Stimulated activated CD4-positive, alpha-beta T cell treated with anti-CD3 and anti-CD28 coated beads, TNF-alpha, amount 100 ng/mL, for 4 hours (primary cell): ENCODE data around the gene SMG6.
"Not testable (repeated sequence)": the region's sequence is repeated elsewhere in the genome, so short reads cannot be mapped to it uniquely, and the experiment has no call there.

ENCODE experiments used
- DNase-seq, 3 experiments: peaks; one replicate each; pipeline ENCODE4 v3.0.0-alpha.2; 2020; ENCODE audit warnings: low read depth in 3 of 3

The SMG6 gene

DNA sequence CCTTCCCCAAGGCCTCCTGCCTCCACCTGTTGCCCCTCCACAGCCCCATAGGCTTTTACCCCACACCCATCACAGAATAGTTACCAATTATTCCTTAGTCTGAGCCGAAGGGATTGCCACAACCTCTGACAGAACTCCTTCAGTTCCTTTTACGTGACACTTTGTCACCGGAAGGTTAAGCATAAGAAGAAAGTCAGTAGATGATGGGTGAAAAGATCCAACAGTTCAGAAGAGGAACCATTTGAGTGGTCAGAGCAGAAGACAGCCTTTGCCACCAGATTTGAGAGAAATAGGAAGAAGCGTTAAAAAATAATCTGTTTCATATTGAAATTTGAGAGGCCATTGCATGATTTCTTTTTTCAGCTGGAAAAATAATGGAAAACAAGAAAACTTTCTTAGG, 1.3 kb upstream of the SMG6 start:
- no peak for DNase-seq

DNA sequence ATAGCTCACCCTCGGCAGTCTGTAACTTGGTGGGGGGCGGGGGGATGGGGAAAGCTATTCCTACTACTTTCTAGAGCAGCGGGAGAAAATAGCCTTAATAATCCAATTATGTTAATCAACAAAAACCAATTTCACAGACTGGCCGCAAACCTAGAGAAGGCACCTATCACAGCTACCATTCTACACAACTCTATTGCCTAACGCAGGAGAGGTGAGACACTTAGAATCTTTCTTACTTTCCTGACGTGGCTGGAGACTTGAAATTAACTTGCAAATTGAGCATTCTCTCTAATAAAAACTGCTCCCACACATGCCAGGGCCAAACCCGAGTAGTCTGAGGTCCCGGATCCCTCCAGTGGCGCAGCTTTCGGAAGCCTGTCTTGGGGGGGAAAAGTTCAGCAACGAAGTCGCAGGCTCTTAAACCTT, 794 bp downstream of the SMG6 start:
- no peak for DNase-seq

DNA sequence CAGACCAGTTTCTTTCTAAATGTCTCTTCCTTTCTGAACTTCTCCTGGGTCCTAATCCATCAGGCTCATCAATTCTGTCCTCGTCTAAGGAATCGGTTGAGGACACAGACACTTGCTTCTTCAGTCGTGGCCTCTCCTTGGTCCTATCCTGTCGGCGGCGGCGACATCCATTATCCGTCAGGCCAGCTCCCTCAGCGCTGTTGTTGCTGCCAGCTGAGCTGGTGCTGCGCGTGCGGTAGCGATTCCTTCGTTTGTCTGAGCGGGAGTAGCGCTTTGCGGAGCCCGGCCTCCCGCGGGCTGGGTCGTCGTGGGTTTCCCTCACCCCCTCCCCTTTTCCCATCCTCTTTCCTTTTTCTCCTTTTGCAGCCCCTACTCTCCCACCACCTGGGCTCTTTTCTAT, 3.8 kb downstream of the SMG6 start:
- DNase-seq: no peak

DNA sequence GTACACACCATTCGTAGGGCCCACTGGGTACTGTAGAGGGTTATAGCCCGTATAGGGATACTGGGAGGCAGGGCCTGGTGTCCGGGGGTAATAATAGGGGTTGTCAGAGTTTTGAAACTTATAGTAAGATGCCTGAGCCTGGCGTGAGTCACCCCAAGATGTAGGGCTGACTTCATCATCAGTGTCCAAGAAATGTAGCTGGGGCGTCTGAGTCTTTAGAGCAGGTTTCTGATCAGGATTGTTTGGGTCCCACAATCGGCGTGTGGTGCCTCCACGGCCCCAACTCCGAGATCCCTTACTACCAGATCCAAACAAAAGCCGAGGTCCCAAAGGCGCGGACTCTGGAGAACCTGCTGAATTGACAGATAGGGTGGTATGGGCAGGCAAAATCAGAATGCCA, 4.4 kb downstream of the SMG6 start:
- DNase-seq: no peak

DNA sequence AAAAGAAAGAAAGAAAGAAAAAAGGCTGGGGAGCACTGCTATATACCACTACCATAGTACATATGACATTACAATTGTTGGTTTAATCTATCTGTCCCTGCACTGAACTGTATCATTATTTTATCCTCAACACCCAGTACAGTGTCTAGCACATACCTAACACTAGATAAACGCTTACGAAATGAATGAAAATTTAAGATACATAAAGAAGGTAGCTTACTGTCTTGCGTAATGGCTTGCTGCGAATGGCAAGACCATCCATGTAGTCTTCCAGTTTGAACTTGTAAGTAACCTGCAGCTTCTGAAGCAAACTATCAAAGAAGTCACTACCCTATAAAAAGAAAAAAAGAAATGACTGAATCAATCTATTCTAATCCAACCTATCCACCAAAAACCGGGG, 6.6 kb downstream of the SMG6 start:
- DNase-seq: no peak

DNA sequence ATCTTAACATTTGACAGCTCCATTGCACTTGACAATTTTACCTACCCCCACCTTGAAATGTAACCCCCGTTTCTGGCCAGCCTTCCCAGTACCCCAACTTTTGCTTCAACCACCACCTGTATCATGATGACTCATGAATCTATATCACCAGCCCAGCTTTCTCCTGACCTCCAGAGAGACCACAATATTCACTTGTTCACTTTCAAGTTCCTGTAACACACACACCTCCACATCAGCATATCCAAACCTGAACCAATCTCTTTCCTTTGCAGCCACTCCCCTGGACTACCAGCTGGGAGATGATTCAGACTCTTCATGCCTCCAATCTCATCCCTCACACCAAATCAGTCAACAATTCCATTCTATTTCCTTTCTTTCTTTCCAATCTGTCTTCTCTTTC, 8.0 kb downstream of the SMG6 start:
- DNase-seq: no peak

DNA sequence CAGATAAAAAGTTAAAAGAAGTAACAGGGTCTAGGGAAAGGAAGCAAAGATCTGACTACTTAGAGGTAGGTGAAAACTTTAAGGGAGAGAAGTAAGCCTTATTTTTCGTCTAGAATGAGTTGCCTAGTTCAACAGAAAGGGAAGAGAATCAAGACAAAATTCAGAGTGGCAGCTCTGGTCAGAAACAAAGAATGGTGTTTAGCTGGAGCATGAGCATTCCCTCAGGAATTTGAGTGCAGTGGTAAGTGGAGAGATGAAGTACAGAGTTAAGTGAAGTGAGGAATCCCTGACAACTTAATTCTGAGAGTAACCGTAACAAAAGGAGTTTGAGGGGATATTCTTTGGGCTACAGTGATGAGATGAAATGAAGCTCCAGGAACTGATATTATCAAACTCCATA, 11.5 kb downstream of the SMG6 start:
- DNase-seq: no peak

DNA sequence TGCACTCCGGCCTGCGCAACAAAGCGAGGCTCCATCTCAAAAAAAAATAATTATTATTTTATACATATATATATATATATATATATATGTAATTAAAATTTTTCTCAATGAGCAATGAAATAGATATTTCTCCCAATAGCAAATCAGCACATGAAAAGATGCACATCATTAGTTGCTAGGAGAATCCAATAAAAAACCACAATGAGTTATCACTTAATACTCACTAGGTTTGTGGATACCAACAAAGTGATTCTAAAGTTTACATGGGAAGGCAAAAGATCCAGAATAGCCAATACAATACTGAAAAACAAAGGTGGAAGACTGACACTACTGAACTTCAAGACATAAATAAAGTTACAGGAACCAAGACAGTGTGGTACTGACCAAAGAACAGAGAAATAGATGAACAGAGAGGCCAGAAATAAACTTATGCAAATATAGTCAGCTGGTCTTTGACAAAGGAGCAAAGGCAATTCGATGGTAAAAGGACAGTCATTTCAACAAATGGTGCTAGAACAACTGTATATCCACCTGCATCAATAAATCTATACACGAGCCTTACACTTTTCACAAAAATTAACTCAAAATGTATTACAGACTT, 13.6 kb downstream of the SMG6 start:
- no peak for DNase-seq

DNA sequence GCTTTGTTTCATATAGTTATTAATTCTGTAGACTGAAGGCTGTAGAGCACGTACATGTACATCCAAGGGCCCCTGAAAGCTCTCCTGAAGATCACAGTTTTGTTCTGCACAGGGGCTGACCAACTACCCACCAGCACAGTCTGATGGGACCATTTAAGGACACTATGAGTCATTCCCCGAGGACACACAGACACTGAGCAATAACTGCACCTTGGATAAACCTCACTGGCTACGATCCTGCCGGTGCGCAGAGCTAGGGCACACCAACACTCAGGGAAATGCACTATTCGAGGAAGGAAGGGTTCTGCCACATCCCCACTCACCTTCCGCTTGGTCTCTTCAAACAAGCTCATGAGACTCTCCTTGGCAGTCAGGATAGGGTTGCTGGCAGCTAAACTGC, 20.3 kb downstream of the SMG6 start:
- DNase-seq: no peak

DNA sequence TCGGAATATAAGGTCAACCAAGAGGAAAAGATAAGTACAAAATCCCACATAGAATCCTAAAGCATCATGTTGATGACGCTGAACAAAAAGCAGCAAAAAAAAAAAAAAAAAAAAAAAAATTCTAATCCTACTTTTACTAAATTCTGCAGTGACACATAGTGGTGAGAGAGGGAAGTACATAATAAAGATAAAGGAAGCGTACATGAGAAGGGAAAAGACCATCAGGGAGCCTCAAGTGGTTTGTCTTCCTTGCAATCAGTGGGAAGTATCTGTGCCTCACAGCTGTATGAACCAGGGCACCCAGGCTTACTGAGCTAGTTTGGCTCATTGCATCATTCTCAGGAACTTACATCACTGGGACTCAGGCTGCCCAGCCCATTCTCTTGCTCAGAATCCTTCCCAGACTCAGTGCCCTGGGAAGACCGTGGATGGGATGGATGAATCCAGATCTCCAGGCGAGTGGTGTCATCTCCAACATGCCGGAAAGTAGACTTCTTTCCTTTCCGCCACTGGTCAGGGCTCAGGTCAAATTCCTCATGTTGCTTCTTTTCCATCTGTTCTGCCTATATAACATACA, 21.2 kb downstream of the SMG6 start:
- no peak for DNase-seq

DNA sequence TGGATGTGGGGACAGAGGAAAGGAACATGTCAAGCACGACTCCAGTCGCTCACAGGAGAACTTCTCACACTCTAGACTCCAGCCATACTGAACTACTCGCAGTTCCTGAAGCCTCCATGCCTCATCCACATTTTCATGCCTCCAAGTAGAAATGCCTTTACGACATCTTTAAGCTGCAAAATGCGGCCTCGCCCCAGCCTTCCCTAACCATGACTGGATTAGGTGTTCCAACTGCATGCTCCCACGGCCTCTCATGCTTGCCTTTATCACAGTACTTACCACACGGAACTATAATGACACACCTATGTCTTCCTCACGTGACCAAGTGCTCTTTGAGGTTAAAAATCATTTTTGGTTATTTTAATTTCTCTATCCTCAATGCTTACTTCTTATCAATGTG, 23.9 kb downstream of the SMG6 start:
- no peak for DNase-seq

DNA sequence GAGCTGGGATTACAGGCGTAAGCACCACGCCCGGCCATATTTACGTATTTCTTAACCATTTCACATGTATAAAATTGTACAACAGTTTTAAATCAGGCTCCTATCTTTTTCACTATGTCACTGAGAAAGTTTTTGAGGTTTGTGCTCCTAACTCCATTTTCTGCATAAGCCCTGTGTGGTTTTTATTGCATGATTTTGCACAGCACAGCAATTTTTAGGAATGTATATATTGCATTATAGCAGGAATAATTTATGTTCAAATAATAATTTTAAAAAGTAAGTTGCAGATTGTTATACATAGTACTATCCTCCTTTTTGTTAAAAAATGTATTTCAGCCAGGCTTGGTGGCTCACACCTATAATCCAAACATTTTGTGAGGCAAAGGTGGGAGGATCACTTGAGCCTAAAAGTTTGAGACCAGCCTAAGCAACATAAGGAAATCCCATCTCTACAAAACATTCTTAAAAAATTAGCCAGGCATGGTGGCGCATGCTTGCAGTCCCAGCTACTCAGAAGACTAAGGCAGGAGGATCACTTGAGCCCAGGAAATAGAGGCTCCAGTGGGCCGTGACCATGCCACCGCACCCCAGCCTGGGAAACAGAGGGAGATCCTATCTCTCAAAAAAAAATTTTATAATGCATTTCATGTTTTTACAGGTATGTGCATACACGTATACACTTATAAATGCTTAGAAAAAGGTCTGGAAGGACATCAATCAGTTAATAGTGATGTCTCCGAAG, 26.0 kb downstream of the SMG6 start:
- no peak for DNase-seq

DNA sequence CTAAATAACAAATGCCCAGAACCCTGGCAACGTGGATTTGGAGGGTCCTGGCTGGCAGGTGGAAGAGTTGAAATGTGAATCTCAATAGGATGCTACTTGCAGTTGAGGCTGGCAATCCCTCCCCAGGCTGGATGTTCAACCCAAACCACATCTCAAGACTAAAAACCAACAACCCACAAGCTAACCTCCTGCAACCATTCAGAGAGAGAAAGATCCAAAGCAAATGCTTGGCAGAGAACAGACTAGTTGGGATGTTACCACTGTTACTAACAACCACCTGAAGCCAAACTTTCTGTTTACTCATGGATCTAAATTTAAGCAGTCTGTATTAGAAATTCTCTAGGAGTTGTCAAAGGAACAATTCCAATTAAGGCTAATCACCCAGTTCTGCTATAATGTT, 27.9 kb downstream of the SMG6 start:
- no peak for DNase-seq

DNA sequence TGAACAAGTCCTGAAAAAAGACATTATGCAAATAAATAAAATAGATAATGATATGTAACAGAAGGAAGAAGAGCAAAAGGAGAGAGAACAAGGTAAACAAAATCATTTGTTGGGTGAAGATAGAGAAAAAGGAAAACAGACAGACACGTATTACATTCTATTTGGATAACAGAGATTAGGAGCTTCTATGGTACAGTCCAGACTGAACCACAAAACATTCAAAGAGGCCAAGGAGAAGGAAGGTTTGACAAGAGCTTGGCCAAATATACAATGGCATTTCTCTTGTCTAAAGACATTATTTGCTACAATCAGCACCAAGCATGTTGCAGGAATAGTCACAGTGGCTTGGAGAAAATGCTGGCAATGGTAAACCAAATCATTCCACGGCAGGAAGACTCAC, 29.2 kb downstream of the SMG6 start:
- no peak for DNase-seq

DNA sequence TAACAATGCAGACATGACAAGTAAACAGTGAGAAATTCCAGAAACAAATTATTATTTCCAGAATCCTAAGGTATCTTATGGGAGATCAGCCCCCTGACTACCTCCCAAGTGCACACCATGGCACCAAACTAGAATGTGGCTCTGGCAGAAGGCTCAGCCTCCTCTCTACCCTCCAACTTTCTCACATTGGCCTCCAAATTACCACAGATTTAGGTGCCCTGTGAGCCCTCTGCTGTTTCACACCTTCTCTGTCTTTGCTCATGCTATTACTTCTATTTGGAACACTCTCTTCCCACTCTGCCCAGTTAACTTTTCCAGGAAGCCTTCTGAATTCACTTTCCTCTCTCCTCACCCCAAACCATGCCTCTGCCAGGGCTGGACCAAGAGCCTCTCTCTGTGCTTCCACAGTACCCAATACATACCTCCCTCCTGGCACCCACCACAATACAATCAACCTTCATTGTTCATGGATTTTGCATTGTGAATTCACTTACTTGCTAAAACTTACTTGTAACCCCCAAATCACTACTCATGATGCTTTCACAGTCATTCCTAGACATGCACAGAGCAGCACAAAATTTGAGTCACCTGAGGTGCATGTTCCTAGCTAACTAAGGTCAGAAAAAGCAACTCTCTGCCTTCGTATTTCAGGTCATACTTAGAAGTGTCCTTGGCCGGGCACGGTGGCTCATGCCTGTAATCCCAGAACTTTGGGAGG, 31.4 kb downstream of the SMG6 start:
- no peak for DNase-seq

DNA sequence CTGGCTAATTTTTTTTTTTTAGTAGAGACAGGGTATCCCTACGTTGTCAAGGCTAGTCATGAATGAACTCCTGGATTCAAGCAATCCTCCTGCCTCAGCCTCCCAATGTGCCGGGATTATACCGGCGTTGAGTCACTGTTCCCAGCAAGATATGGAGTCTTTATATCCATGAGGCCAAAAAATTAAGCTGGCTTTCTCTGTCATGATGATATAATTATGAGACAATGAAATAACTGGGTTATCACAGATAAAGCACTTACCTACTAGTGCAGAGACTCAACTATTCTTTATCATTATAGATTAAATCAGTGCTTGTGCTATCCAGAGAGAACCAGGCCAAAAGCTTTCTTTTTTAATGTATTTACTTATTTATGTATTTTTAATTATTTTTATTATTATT, 36.2 kb downstream of the SMG6 start:
- DNase-seq: no peak

DNA sequence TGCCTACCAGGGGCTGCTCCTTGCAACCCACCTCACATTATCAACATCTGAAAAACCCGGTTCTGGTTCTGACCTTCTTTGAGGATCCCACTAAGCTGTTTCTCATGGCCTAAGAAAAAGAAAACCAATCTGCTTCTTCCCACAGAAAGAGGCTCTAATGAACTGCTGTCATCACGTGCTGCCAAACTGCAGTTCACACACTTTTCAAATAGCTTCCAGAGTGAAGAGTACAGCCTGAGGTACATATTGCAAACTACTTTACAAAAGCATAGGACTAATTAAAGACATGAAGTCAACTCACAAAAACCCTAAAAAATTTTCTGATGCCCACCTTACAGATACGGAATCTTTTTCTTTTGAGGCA, 36.7 kb downstream of the SMG6 start:
- no peak for DNase-seq

DNA sequence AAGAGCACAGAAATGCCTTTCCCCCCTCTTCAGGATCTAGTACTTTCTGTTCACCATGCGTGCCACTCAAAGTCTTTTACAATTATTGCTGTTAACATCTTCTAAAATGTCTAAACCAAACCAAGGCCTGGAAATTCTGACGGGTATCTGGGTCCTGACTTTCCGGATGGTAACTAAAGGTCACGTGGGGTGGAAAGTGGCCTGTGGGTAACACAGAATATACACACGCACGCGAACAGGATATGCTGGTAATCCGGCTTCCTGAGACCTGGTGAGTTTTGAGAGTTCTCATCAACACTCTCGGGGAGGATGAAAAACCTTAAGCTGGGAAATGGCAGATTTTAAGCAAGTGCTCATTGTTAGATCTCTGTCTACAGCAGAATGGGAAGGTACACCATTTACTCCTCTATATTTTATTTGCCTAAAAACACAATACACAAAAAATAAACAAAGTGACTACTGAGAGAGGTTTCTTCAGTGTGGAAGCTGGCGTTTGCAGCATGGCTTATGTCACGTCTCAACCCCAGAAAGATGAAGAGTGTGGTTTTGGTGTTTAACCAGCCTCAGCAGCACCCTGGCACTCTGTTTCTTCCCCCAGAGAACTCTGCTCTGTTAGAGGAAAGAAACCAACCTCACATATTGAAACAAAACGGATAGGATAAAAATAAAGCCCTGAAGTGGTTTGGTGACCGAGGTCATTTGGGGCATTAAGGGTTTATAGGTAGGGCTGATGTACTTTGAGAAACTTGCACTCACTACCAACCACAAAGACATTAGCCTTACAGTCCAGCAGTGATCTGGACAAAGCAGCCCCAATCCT, 37.3 kb downstream of the SMG6 start:
- DNase-seq: peak; percentile 31 to 78 (median 70)

DNA sequence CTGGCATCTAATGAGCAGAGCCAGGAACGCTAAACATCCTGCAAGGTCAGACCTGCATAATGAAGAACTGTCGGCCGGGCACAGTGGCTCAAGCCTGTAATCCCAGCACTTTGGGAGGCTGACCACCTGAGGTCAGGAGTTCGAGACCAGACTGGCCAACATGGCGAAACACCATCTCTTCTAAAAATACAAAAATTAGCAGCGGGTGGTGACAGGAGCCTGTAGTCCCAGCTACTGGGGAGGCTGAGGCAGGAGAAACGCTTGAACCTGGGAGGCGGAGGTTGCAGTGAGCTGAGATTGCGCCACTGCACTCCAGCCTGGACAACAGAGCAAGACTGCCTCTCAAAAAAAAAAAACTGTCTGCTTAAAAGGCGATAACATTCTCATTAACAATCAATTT, 38.4 kb downstream of the SMG6 start:
- not testable (repeated sequence) for DNase-seq

DNA sequence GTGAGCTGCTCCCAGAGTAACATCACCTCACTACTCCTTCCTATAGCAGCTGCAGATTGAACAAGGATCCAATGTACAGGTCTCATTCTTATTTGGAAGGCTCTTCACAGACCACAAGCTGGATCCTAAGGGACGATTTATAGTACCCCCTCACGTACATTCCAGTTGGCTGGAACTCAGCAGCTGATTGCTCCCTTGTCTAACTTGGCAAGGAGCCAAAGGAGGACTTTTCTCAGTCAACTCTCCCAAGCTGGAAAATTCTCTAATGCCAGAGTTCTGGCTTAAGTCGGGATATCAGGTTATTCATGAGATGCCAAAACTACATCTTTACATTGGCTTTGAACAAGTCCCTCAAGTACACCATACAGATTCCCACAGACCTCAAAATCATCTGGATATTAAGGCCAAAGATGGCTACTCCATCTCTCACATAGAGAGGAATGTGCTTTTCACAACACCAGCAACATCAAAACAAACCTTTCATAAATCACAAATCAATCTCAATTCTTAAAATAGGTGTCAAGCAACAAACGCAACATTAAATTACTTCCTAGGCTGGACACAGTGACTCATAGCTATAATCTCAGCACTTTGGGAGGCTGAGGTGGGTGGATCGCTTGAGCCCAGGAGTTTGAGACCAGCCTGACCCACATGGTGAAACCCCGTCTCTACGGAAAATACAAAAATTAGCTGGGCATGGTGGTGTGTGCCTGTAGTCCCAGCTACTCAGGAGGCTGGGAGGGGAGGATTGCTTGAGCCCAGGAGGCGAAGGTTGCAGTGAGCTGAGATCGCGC, 39.3 kb downstream of the SMG6 start:
- no peak for DNase-seq
